Measurements from ENCODE around the gene RNU1-4.
"Not testable (repeated sequence)": the region's sequence is repeated elsewhere in the genome, so short reads cannot be mapped to it uniquely, and the experiment has no call there.

The RNU1-4 gene

GRCh38 chr1:16740047-16740964 lies at the start of gene RNU1-4:
Gene RNU1-4, plus strand, starts transcription at chr1:16740516.
- DNase-seq, result not testable (repeated sequence)

GRCh38 chr1:16690971-16691682 lies 49.2 kb upstream of the RNU1-4 start:
- not testable (repeated sequence) for DNase-seq

- DNase-seq, result not testable (repeated sequence)
Measured at GRCh38 chr1:16692283-16692682, 48.0 kb upstream of the RNU1-4 start.

GRCh38 chr1:16692717-16693448 lies 47.4 kb upstream of the RNU1-4 start:
- DNase-seq, result not testable (repeated sequence)

- DNase-seq, result not testable (repeated sequence)
Measured at GRCh38 chr1:16693449-16694307, 46.6 kb upstream of the RNU1-4 start.

GRCh38 chr1:16694308-16694702 lies 46.0 kb upstream of the RNU1-4 start:
- not testable (repeated sequence) for DNase-seq

- DNase-seq, result not testable (repeated sequence)
Measured at GRCh38 chr1:16696507-16697150, 43.7 kb upstream of the RNU1-4 start.

- DNase-seq, result not testable (repeated sequence)
Measured at GRCh38 chr1:16697152-16697551, 43.2 kb upstream of the RNU1-4 start.

- DNase-seq, result not testable (repeated sequence)
Measured at GRCh38 chr1:16699440-16699839, 40.9 kb upstream of the RNU1-4 start.

- not testable (repeated sequence) for DNase-seq
Measured at GRCh38 chr1:16700138-16700895, 40.0 kb upstream of the RNU1-4 start.

GRCh38 chr1:16701189-16701588 lies 39.1 kb upstream of the RNU1-4 start:
- DNase-seq, result not testable (repeated sequence)

GRCh38 chr1:16702280-16702679 lies 38.0 kb upstream of the RNU1-4 start:
- DNase-seq, result not testable (repeated sequence)

- DNase-seq, result not testable (repeated sequence)
Measured at GRCh38 chr1:16703141-16703540, 37.2 kb upstream of the RNU1-4 start.

GRCh38 chr1:16703602-16704001 lies 36.7 kb upstream of the RNU1-4 start:
- not testable (repeated sequence) for DNase-seq

GRCh38 chr1:16704076-16704475 lies 36.2 kb upstream of the RNU1-4 start:
- not testable (repeated sequence) for DNase-seq

- DNase-seq, result not testable (repeated sequence)
Measured at GRCh38 chr1:16704502-16705100, 35.7 kb upstream of the RNU1-4 start.

- DNase-seq, result not testable (repeated sequence)
Measured at GRCh38 chr1:16706302-16706701, 34.0 kb upstream of the RNU1-4 start.

- not testable (repeated sequence) for DNase-seq
Measured at GRCh38 chr1:16707130-16708093, 32.9 kb upstream of the RNU1-4 start.

- DNase-seq, result not testable (repeated sequence)
Measured at GRCh38 chr1:16708704-16709103, 31.6 kb upstream of the RNU1-4 start.
